Large intestine (tissue), 3 donors: Measurements from ENCODE around the gene MYRIP. TPM values are rescaled to one million over a fixed set of nuclear protein-coding genes. Genes with fewer than 3 reads are reported as not detected.
A peak's percentile ranks its signal among the peaks of the same experiment; 100 is the strongest.

Experiments
- DNase-seq, 2 donors: peaks; one replicate each; pipeline versions ENCODE4 v3.0.0 to v3.0.0-alpha.2; 2013
- H3K27ac ChIP-seq: one replicate; pipeline ENCODE4 v1.5.1; 2013; ENCODE audit warnings: low read length
- H3K27me3 ChIP-seq: 2 replicates; pipeline ENCODE4 v1.6.1; 2013; ENCODE audit warnings: low read length; ENCODE audit not compliant: control insufficient read depth, insufficient read depth
- H3K36me3 ChIP-seq: 2 replicates; pipeline ENCODE4 v1.6.1; 2013; ENCODE audit warnings: low read length; ENCODE audit not compliant: control insufficient read depth, insufficient read depth
- H3K4me1 ChIP-seq: one replicate; pipeline ENCODE4 v1.6.1; 2013; ENCODE audit warnings: low read length; ENCODE audit not compliant: control insufficient read depth, insufficient read depth
- H3K4me3 ChIP-seq: one replicate; pipeline ENCODE4 v1.5.1; 2013; ENCODE audit warnings: low read length
- H3K9me3 ChIP-seq: one replicate; pipeline ENCODE4 v1.6.1; 2013; ENCODE audit warnings: mild to moderate bottlenecking, low read depth, low read length, moderate library complexity; ENCODE audit not compliant: control insufficient read depth
- WGBS: methylation state at CpG from one replicate; pipeline ENCODE4 v1.1.5; 2013; ENCODE audit warnings: low lambda C conversion rate; ENCODE audit not compliant: insufficient coverage; 5-methylcytosine and 5-hydroxymethylcytosine counted together
- polyA plus RNA-seq: library from polyadenylated mRNA; unstranded; fragments of 120-200 nt; gene quantifications from one replicate; pipeline ENCODE4 v1.2.1, GENCODE V29; 2013

The MYRIP gene
- polyA plus RNA-seq, 1 donor, result 3.1 TPM

DNA sequence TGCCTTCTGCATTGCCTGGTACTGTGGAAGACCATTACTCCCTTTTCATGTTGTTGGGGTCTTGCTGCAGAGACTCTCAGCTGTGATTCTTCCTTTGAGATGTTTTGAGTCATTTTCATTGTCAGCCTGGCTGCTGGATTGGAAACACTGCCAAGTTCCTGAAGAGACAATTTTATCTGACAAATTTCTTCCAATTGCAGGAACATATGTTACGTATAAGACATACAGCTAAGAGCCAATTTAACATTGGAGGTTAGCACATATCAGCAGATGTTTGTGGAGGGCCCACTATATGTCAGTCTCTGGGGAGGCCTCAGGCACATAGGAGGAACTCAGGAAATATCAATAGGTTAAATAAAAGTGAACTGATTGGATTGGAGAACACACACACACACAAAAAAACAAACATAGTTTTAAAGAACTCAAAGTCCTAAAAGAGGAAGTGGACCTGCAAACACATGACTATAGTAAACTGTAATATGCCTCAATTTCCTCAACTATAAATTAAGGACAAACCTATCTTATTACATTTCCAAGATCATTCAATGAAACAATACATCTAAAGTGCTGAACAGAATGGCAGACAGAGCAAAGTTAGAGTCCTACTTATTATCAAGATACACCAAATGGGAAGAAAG, 172.3 kb downstream of the MYRIP start:
- peaks cover 3% of the 10 kb centered on the region for H3K9me3 ChIP-seq
- H3K27ac ChIP-seq, result no peak overlapping the region
- H3K4me1 ChIP-seq, result no peaks in the 10 kb centered on the region
- WGBS, result no CpG with 5 or more reads among the region's 1 CpG
- H3K27me3 ChIP-seq, result no peaks in the 10 kb centered on the region
- no peak for DNase-seq
- H3K36me3 ChIP-seq, result no peaks in the 10 kb centered on the region
- no peak overlapping the region for H3K4me3 ChIP-seq

DNA sequence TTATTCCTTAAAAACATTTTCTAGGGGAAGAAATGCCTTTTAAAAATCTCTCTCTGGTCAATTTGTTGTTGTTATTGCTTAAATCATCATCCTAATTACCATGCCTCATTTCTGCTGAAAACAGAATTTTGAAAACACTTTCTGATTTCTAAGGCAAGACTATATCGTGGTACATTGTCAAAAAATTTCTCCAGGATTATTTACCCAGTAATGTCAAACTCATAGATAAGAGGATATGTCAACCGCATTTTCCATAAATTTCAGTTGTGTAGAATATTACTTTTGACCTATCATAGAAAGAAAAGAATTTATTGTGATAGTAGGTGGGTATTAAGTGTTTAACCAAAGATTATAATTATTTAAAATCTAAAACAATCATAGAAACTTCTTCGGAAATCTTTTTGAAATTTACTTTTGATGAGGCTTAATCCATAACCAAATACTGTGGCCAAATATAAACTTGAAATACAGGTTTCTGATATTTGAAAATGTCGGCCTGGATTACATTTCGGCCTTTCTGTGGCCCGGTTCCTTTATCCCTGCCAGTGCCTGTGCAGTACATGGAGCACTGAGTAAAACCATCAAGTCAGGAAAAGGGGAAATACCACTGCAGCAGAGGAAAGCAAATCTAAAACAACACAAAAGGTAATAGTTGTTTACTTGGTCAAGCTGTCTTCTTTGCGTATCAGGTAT, 173.4 kb downstream of the MYRIP start:
- Histone ChIP-seq H3K9me3 (peaks cover 3% of the 10 kb centered on the region), H3K27me3 (no peaks in the 10 kb centered on the region), H3K36me3 (no peaks in the 10 kb centered on the region), H3K27ac (no peak overlapping the region), H3K4me1 (no peaks in the 10 kb centered on the region), H3K4me3 (no peak overlapping the region)
- no peak for DNase-seq
- 58% methylated on average over 2 of the region's 7 CpGs for WGBS

DNA sequence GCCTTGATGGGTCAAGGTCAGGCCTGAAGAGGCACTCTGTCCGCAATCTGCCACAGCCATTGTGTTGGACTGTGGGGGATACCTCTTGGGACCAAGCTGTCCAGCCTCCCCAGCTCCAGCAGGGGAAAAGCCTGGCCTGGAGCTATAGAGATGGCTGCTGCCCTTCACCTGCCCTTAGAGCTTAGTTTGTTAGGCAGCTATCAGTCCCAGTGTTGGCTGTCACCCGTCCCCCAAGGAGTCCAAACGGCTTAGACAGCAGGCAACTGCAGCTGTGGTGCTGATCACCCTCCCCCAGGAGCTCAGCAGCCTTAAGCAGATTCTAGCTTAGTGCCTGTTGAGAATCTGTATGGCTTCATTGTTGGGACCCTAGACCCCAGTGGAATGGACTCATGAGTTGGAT, 180.3 kb downstream of the MYRIP start:
- no peaks in the 10 kb centered on the region for H3K27me3 ChIP-seq
- H3K9me3 ChIP-seq, result peaks cover 7% of the 10 kb centered on the region
- no peaks in the 10 kb centered on the region for H3K36me3 ChIP-seq
- H3K4me1 ChIP-seq, result no peaks in the 10 kb centered on the region
- no peak overlapping the region for H3K4me3 ChIP-seq
- H3K27ac ChIP-seq, result no peak overlapping the region
- no CpG with 5 or more reads among the region's 3 CpGs for WGBS
- no peak for DNase-seq

DNA sequence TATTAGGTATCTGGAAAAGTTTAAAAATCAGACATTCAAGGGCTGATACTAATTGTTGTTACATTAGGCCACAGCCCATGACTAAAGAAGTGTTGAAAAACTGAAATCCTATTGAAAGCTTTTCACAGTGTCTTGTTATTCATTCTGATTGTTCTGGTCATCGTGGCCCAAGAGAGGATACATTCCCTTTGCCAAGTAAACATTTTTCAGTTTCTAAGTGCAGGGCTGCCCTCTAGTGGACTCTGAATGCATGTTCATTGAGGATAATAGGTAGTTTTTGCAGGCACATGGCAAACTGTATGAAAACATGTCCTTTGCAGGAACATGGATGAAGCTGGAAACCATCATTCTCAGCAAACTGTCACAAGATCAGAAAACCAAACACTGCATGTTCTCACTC, 181.1 kb downstream of the MYRIP start:
- DNase-seq, result no peak
- no peak overlapping the region for H3K4me3 ChIP-seq
- H3K27me3 ChIP-seq, result no peaks in the 10 kb centered on the region
- no peak overlapping the region for H3K27ac ChIP-seq
- H3K36me3 ChIP-seq, result no peaks in the 10 kb centered on the region
- no CpG with 5 or more reads among the region's 1 CpG for WGBS
- peaks cover 7% of the 10 kb centered on the region for H3K9me3 ChIP-seq
- H3K4me1 ChIP-seq, result no peaks in the 10 kb centered on the region

DNA sequence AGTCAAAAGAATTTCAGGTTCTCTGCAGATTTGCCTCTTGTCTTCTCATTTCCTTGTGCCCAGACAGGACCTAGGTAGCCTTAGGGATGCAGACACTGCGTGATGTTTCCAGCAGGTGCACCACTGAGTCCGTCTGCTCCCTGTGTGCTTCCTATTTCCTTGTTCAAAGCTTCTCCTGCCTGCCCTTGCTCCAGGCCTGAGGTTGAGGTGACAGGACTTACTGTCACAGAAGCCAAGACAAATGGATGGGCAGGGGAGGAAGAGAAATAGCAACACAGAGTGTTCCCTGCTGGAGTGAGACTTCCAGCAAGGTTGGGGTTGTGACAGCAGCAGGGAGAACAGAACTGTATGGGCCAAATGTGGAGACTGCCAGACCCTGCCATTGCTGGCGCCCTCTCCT, 199.4 kb downstream of the MYRIP start:
- no peaks in the 10 kb centered on the region for H3K36me3 ChIP-seq
- H3K27me3 ChIP-seq, result no peaks in the 10 kb centered on the region
- DNase-seq, result no peak
- no peak overlapping the region for H3K4me3 ChIP-seq
- no peak overlapping the region for H3K27ac ChIP-seq
- H3K9me3 ChIP-seq, result no peaks in the 10 kb centered on the region
- H3K4me1 ChIP-seq, result no peaks in the 10 kb centered on the region
- WGBS, result no CpG with 5 or more reads among the region's 3 CpGs

DNA sequence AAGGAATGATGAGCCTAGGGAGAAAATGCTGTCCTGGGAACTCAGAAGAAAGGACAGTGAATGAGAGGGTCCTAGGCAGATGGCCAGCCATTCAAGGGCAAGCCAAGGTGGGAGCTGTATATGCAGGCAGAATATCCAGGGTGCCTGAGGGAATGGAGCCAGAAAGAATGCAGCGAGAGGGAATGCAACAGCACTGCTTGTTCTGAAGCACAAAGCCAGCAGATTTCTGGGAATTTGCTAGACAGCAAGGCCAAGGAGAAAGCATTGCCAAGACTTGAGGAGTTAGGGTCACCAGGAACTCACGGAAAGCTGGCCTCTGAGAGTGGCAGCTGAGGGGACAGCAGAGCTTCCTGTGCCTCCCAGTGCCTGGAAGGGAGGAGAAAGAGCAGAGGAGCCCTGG, 200.6 kb downstream of the MYRIP start:
- Histone ChIP-seq H3K4me3 (no peak overlapping the region), H3K27me3 (no peaks in the 10 kb centered on the region), H3K36me3 (no peaks in the 10 kb centered on the region), H3K4me1 (no peaks in the 10 kb centered on the region), H3K27ac (no peak overlapping the region), H3K9me3 (no peaks in the 10 kb centered on the region)
- no CpG with 5 or more reads among the region's 2 CpGs for WGBS
- no peak for DNase-seq

DNA sequence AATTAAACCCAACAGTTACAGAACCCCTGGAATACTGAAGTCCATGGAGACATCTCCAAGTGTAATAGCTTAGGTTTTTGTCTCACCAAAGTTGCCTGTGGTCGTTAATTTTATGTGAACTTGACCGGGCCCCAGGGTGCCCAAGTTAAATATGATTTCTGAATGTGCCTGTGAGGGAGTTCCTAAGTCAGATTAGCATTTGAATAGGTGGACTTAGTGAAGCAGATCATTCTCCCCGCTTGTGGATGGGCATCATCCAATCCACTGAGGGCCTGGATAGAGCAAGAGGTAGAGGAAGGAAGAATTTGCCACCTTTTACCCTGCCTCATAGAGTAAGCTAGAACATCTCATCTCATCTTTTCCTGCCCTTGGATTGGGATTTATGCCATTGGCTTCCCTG, 203.0 kb downstream of the MYRIP start:
- H3K36me3 ChIP-seq, result no peaks in the 10 kb centered on the region
- no peak overlapping the region for H3K27ac ChIP-seq
- no peak for DNase-seq
- H3K27me3 ChIP-seq, result no peaks in the 10 kb centered on the region
- H3K4me1 ChIP-seq, result no peaks in the 10 kb centered on the region
- no peak overlapping the region for H3K4me3 ChIP-seq
- no peaks in the 10 kb centered on the region for H3K9me3 ChIP-seq
- WGBS, result no CpG with 5 or more reads among the region's 3 CpGs

DNA sequence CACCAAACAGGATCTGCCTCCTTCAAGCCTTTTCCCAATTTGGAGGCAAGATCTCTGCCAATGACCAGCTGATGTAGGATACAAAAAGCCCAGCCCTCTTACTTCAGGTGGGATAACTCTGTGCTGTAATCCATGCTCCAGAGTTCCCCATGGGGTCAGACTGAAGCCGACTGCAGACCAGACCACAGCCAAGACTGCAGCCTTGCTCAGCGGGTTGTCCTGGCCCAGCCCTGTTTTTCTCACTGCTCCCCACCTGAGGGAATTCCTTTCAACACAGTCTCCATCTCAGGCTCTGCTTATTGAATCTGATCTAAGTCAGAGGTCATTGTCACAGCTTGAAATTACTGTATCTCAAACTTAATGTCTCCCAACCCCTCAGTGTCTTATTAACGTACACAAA, 207.0 kb downstream of the MYRIP start:
- Histone ChIP-seq H3K36me3 (no peaks in the 10 kb centered on the region), H3K4me1 (no peaks in the 10 kb centered on the region), H3K4me3 (no peak overlapping the region), H3K9me3 (no peaks in the 10 kb centered on the region), H3K27me3 (no peaks in the 10 kb centered on the region), H3K27ac (no peak overlapping the region)
- no peak for DNase-seq
- 80% methylated on average over 1 of the region's 3 CpGs for WGBS

DNA sequence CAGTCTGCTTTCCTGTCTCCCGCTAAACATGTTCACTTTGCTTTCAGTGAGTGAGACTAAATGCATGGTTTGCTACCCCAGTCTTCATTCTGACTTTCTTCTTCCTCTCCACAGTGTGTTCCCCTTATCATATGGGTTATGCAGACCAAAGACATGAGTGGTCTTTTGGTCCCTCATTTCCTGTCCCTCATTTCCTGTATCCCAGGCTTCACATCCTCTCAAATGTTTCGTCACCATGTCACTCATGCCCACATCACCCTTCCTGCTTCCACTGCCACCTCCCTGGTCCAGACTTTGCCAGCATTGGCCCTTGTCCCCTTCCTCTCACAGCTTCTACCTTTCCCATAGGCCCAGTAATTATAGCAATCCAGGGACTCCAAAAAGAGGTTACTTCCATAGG, 209.0 kb downstream of the MYRIP start:
- no peak for DNase-seq
- Histone ChIP-seq H3K9me3 (no peaks in the 10 kb centered on the region), H3K27ac (no peak overlapping the region), H3K4me1 (no peaks in the 10 kb centered on the region), H3K4me3 (no peak overlapping the region), H3K27me3 (no peaks in the 10 kb centered on the region), H3K36me3 (no peaks in the 10 kb centered on the region)
- 94% methylated on average over 2 of the region's 2 CpGs for WGBS

DNA sequence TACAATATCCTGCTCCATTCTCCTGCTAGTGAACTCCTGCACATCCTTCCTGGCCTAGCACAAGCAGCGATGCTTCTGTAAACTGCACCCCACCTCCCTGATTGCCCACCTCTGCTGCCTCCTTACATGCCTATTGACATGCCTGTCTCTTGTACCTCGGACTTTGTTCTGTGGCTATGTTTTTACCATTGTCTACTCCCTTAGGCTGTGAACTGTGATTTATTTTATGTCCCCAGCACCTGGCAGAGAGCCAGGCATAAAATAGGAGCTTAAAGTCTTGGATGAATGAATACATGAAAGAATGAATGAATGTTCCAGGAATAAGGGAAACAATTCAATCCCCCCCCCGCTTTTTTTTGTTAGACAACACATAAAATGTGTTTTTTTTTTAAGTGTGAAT, 210.0 kb downstream of the MYRIP start:
- Histone ChIP-seq H3K27ac (no peak overlapping the region), H3K36me3 (no peaks in the 10 kb centered on the region), H3K4me3 (no peak overlapping the region), H3K9me3 (no peaks in the 10 kb centered on the region), H3K27me3 (no peaks in the 10 kb centered on the region), H3K4me1 (no peaks in the 10 kb centered on the region)
- DNase-seq, result peak; percentile 38 to 83
- 50% methylated on average over 1 of the region's 3 CpGs for WGBS

DNA sequence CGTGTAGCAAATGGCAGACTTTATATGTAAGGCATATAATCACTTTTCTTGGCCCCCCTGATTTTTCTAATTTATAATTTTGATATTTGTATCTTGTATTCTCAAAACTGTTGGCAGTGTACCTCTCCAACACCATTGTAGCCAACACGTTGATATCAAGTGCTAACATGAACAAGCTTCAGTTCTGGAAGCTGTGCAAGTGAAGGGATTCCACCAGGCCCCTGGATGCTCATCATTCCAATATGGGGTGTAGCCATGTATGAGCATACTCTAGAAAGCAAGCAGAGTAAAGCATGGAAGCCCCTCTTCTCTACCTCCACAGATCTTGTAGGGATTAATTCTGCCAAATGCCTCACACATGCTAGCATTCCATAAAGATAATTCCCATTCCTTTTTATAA, 211.3 kb downstream of the MYRIP start:
- DNase-seq, result no peak
- H3K27me3 ChIP-seq, result no peaks in the 10 kb centered on the region
- H3K9me3 ChIP-seq, result no peaks in the 10 kb centered on the region
- no peak overlapping the region for H3K27ac ChIP-seq
- WGBS, result 86% methylated on average over 1 of the region's 2 CpGs
- no peak overlapping the region for H3K4me3 ChIP-seq
- no peaks in the 10 kb centered on the region for H3K4me1 ChIP-seq
- H3K36me3 ChIP-seq, result no peaks in the 10 kb centered on the region
